GM12892 (cell line): ENCODE data around the gene CPA5.

ENCODE experiments used
- POLR2A ChIP-seq: IDR thresholded peaks from 2 replicates; pipeline ENCODE4 v1.6.1; 2011; ENCODE audit warnings: low read depth, low read length, control low read depth
- POLR2AphosphoS5 ChIP-seq: IDR thresholded peaks from 2 replicates; pipeline ENCODE4 v1.6.1; 2011; ENCODE audit warnings: low read depth, low read length, control low read depth
- TAF1 ChIP-seq: IDR thresholded peaks from 2 replicates; pipeline ENCODE4 v1.6.1; 2011; ENCODE audit warnings: low read depth, mild to moderate bottlenecking, control low read depth, low read length, borderline replicate concordance

DNA sequence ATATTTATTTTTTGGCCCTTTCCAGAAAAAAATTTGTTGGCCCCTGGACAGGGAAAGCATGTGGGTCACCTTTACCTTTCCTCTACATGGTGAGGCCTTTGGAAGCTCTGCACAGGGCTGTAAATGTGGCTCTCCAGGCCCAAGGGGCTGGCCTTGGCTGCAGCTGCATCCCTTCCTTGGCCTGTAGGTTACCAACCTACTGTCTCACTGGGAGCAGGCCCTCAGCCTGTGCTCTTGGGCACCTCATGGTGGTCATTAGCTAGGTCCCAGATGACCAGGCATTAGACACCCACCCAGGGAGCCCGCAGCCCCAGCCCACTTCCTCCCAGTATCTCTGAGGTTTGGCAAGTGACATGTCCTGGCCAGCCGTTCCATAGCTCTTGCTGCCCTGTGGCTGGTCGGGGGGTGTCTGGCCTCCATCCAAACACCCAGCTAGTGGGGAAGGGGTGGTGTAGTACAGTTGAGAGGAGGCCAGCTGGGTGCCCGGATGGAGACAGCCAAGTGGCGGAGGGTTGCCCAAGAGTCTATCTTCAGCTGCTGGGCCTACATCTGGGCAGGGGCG lies 7.1 kb upstream of the CPA5 start:
- TF ChIP-seq POLR2AphosphoS5 (no peak), TAF1 (no peak), POLR2A (no peak)
